Lung microvascular endothelial cell (primary cell): ENCODE measurements around the gene NTSR1. TPM values are rescaled to one million over a fixed set of nuclear protein-coding genes. Genes with fewer than 3 reads are reported as not detected.

Source experiments
- DNase-seq, 2 donors: peaks; one replicate each; pipeline versions ENCODE4 v3.0.0 to v3.0.0-alpha.2; 2010; ENCODE audit warnings: low read depth in 2 of 2
- total RNA-seq: library from RNA; depleted of rRNA; stranded (reverse); fragments of >200 nt; gene quantifications from 2 replicates; pipeline ENCODE4 v1.2.1, GENCODE V29; 2014

NTSR1 gene
- total RNA-seq, 1 donor from 2014 or later, result under 0.01 TPM

- DNase-seq, result no peak
Observed at GRCh38 chr20:62739581-62740285, 31.1 kb downstream of the NTSR1 start.

- DNase-seq, result peak in 1 of 2 donors; percentile 96
Observed at GRCh38 chr20:62740286-62741141, 31.9 kb downstream of the NTSR1 start.

GRCh38 chr20:62741191-62741691 is 32.6 kb downstream of the NTSR1 start:
- peak in 1 of 2 donors; percentile 27 for DNase-seq

- no peak for DNase-seq
Observed at GRCh38 chr20:62741701-62742491, 33.3 kb downstream of the NTSR1 start.

- no peak for DNase-seq
Observed at GRCh38 chr20:62742550-62742949, 33.9 kb downstream of the NTSR1 start.

- no peak for DNase-seq
Observed at GRCh38 chr20:62742979-62743776, 34.5 kb downstream of the NTSR1 start.

GRCh38 chr20:62743777-62744317 is 35.2 kb downstream of the NTSR1 start:
- no peak for DNase-seq

- no peak for DNase-seq
Observed at GRCh38 chr20:62744741-62745191, 36.1 kb downstream of the NTSR1 start.

- DNase-seq, result no peak
Observed at GRCh38 chr20:62745279-62745951, 36.8 kb downstream of the NTSR1 start.

GRCh38 chr20:62745952-62746288 is 37.3 kb downstream of the NTSR1 start:
- no peak for DNase-seq

GRCh38 chr20:62748311-62748710 is 39.7 kb downstream of the NTSR1 start:
- DNase-seq, result no peak

GRCh38 chr20:62749851-62750445 is 41.3 kb downstream of the NTSR1 start:
- DNase-seq, result no peak

- DNase-seq, result no peak
Observed at GRCh38 chr20:62751551-62752150, 43.0 kb downstream of the NTSR1 start.

GRCh38 chr20:62752181-62752670 is 43.6 kb downstream of the NTSR1 start:
- no peak for DNase-seq

- DNase-seq, result no peak
Observed at GRCh38 chr20:62752671-62753501, 44.2 kb downstream of the NTSR1 start.

GRCh38 chr20:62753626-62754025 is 45.0 kb downstream of the NTSR1 start:
- DNase-seq, result no peak

GRCh38 chr20:62754122-62754990 is 45.7 kb downstream of the NTSR1 start:
- no peak for DNase-seq
